Epidermal melanocyte (primary cell): ENCODE measurements around the gene PCDHB8.
"Not testable (repeated sequence)": the region's sequence is repeated elsewhere in the genome, so short reads cannot be mapped to it uniquely, and the experiment has no call there.

Experiments
- DNase-seq: peaks from one replicate; pipeline ENCODE4 v3.0.0; 2011; ENCODE audit warnings: low spot score; ENCODE audit not compliant: insufficient read length

The PCDHB8 gene

DNA sequence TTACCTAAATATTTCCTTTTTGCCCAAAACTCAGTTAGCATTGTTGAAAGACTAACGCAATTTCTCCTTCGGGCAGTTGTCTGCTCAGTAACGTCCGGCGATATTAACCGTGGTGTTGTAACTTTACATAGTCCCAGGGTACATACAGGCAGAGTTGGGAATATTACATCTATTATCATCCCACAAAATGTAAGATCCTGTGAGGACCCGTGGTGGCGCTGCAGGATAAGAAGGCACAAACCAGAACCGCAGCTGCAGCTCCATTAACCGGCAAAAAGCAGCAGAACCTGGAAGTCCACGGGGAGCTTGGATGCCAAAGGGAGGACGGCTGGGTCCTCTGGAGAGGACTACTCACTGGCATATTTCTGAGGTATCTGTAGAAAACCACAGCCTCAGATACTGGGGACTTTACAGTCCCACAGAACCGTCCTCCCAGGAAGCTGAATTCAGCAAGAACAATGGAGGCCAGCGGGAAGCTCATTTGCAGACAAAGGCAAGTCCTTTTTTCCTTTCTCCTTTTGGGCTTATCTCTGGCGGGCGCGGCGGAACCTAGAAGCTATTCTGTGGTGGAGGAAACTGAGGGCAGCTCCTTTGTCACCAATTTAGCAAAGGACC lies at the start of gene PCDHB8:
Gene PCDHB8 (plus strand): TSS at position 214 of the 615 bp plus-strand sequence. CDS start 245 bp downstream, at position 459.
- DNase-seq = not testable (repeated sequence)

DNA sequence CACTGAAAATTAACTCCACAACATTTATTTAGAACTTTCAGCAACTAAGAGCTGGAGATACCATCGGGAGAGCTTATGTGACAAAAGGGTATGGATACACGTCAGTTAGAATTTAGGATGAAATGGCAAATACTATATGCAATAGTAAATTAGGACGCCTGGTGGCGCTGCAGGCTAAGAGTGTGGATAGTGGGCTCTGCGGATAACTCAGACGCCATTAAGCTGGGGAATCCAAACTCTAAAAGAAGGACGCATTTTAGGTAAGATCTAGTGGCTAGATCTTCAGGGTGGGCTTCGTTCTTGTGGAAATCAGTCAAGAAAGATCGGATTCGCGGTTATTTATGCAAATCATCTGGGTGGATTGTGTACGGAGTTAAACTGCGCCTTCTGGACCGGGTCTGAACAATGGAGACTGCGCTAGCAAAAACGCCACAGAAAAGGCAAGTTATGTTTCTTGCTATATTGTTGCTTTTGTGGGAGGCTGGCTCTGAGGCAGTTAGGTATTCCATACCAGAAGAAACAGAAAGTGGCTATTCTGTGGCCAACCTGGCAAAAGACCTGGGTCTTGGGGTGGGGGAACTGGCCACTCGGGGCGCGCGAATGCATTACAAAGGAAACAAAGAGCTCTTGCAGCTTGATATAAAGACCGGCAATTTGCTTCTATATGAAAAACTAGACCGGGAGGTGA lies 42.4 kb upstream of the PCDHB8 start, which contains the start of gene PCDHB5:
Gene PCDHB5 (plus strand): TSS at position 177 of the 688 bp plus-strand sequence. CDS start 229 bp downstream, at position 406.
- DNase-seq = no peak

DNA sequence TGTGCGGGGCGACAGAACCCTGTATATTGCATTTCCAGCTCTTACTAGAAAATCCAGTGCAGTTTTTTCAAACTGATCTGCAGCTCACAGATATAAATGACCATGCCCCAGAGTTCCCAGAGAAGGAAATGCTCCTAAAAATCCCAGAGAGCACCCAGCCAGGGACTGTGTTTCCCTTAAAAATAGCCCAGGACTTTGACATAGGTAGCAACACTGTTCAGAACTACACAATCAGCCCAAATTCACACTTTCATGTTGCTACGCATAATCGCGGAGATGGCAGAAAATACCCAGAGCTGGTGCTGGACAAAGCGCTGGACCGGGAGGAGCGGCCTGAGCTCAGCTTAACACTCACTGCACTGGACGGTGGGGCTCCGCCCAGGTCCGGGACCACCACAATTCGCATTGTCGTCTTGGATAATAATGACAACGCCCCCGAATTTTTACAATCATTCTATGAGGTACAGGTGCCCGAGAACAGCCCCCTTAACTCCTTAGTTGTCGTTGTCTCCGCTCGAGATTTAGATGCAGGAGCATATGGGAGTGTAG lies 41.8 kb upstream of the PCDHB8 start:
- no peak for DNase-seq

DNA sequence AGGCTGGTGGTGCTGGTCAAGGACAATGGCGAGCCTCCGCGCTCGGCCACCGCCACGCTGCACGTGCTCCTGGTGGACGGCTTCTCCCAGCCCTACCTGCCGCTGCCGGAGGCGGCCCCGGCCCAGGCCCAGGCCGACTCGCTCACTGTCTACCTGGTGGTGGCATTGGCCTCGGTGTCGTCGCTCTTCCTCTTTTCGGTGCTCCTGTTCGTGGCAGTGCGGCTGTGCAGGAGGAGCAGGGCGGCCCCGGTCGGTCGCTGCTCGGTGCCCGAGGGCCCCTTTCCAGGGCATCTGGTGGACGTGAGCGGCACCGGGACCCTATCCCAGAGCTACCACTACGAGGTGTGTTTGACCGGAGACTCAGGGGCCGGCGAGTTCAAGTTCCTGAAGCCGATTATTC lies 40.2 kb upstream of the PCDHB8 start:
- not testable (repeated sequence) for DNase-seq

DNA sequence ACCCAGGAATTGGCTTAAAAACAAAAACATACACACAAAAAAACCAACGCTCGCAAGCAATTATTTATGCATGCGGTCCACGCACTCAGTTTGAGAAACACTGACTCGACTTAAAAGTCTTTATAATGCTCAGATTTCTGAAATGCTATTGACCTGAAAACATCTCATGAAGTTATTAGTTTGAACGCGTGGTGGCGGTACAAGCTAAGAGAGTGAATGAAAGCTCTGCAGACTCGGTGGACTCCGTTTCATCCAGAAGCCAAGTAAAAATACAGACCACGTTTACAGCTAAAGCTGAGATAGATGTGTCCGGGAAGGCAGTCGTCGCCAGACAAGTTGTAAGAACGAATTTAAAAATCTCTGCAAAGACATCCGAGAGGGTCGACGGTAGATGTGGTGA lies 27.8 kb upstream of the PCDHB8 start, which contains the start of gene PCDHB6:
Gene PCDHB6 (plus strand): TSS at position 246 of the 400 bp plus-strand sequence. CDS start 201 bp downstream, outside the sequence.
- no peak for DNase-seq

DNA sequence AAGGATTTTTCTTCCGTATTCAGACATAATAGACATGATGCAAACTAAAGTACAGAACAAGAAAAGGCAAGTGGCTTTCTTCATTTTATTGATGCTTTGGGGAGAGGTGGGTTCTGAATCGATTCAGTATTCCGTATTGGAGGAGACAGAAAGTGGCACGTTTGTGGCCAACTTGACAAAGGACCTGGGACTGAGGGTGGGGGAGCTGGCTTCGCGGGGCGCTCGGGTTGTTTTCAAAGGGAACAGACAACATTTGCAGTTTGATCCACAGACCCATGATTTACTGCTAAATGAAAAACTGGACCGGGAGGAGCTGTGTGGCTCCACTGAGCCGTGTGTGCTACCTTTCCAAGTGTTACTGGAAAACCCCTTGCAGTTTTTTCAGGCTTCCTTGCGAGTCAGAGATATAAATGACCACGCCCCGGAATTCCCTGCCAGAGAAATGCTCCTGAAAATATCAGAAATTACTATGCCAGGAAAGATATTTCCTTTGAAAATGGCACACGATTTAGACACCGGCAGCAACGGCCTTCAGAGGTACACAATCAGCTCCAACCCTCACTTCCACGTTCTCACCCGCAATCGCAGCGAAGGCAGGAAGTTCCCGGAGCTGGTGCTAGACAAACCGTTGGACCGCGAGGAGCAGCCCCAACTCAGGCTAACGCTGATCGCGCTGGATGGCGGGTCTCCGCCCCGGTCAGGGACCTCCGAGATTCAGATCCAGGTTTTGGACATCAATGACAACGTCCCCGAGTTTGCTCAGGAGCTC lies 27.2 kb upstream of the PCDHB8 start:
- DNase-seq = no peak

DNA sequence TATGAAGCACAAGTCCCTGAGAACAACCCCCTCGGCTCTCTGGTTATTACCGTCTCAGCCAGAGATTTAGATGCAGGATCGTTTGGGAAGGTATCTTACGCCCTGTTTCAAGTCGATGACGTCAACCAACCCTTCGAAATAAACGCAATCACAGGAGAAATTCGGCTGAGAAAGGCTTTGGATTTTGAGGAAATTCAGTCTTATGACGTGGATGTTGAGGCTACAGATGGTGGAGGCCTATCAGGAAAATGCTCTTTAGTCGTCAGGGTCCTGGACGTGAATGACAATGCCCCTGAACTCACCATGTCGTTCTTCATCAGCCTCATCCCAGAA lies 26.6 kb upstream of the PCDHB8 start:
- DNase-seq = no peak

DNA sequence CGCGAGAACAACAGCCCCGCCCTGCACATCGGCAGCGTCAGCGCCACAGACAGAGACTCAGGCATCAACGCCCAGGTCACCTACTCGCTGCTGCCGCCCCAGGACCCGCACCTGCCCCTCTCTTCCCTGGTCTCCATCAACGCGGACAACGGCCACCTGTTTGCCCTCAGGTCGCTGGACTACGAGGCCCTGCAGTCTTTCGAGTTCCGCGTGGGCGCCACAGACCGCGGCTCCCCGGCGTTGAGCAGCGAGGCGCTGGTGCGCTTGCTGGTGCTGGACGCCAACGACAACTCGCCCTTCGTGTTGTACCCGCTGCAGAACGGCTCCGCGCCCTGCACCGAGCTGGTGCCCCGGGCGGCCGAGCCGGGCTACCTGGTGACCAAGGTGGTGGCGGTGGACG lies 26.0 kb upstream of the PCDHB8 start:
- DNase-seq = not testable (repeated sequence)

DNA sequence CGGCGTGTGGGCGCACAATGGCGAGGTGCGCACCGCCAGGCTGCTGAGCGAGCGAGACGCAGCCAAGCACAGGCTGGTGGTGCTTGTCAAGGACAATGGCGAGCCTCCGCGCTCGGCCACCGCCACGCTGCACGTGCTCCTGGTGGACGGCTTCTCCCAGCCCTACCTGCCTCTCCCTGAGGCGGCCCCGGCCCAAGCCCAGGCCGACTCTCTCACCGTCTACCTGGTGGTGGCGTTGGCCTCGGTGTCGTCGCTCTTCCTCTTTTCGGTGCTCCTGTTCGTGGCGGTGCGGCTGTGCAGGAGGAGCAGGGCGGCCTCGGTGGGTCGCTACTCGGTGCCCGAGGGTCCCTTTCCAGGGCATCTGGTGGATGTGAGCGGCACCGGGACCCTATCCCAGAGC lies 25.5 kb upstream of the PCDHB8 start:
- DNase-seq = not testable (repeated sequence)

DNA sequence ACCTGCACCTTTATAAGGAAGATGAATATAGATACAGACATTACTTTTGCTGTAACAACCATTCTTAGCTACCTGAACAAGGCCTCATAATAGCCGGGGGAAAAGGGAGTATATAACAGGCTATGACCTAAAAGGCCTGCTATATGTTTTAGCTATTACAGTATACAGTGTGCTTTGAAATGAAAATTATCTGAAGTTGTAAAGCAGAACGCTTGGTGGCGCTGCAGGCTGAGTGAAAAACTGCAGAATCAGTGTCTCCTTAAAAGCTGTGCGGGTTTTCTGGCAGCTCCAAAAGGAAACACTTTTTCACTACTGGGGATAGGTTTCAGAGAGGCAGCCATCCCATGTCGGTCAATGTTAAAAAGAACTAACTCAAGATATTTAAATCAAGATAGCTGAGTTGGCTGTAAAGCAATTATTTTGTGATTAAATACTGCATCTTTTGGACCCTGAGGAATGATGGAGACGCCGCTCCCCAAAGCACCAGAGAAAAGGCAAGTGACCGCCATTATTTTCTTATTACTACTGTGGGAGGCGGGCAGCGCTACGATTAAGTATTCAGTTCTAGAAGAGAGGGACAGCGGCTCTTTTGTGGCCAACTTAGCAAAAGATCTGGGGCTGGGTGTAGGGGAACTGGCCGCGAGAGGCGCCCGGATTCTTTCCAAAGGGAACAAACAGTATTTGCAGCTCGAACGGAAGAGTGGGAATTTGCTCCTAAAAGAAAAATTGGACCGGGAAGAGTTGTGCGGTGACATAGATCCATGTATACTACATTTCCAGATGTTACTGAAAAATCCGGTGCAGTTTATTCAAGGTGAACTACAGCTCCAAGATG lies 21.8 kb upstream of the PCDHB8 start:
- DNase-seq = no peak

DNA sequence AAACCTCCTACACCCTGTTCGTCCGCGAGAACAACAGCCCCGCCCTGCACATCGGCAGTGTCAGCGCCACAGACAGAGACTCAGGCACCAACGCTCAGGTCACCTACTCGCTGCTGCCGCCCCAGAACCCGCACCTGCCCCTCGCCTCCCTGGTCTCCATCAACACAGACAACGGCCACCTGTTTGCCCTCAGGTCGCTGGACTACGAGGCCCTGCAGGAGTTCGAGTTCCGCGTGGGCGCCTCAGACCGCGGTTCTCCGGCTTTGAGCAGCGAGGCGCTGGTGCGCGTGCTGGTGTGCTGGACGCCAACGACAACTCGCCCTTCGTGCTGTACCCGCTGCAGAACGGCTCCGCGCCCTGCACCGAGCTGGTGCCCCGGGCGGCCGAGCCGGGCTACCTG lies 20.2 kb upstream of the PCDHB8 start:
- DNase-seq = not testable (repeated sequence)

DNA sequence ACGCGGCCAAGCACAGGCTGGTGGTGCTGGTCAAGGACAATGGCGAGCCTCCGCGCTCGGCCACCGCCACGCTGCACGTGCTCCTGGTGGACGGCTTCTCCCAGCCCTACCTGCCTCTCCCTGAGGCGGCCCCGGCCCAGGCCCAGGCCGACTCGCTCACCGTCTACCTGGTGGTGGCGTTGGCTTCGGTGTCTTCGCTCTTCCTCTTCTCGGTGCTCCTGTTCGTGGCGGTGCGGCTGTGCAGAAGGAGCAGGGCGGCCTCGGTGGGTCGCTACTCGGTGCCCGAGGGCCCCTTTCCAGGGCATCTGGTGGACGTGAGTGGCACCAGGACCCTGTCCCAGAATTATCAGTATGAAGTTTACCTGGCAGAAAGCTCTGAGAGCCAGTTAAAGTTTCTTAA lies 19.7 kb upstream of the PCDHB8 start:
- DNase-seq = not testable (repeated sequence)

DNA sequence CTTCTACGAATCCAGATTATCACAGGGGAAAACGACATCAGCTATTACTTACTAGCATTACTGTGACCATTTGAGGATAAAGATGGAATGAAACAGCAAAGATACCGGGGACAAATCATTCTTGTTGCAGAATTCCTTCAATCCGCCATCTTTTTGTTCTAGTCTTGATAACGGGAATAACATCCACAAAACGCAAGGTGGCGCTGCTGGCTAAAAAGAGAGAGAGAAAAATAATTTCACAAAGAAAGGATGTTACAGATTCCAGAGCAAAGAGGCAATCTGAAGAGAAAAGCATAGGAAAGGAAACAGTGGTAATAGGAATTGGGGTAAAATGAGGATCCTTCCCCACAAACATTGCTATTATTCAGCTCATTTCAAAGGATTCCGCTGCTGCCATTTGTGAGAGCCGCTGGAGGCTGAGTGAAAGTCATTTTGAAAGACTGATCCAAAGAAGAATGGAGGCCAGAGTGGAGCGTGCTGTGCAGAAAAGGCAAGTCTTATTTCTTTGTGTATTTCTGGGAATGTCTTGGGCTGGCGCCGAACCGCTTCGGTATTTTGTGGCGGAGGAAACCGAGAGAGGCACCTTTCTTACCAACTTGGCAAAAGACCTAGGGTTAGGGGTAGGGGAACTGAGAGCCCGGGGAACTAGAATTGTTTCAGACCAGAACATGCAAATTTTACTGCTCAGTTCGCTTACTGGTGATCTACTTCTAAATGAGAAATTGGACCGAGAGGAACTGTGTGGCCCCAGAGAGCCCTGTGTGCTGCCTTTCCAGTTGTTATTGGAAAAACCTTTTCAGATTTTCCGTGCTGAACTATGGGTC lies 5.0 kb upstream of the PCDHB8 start, which contains the start of gene PCDHB7:
Gene PCDHB7 (plus strand): TSS at position 264 of the 824 bp plus-strand sequence. CDS start 192 bp downstream, at position 456.
- no peak for DNase-seq

DNA sequence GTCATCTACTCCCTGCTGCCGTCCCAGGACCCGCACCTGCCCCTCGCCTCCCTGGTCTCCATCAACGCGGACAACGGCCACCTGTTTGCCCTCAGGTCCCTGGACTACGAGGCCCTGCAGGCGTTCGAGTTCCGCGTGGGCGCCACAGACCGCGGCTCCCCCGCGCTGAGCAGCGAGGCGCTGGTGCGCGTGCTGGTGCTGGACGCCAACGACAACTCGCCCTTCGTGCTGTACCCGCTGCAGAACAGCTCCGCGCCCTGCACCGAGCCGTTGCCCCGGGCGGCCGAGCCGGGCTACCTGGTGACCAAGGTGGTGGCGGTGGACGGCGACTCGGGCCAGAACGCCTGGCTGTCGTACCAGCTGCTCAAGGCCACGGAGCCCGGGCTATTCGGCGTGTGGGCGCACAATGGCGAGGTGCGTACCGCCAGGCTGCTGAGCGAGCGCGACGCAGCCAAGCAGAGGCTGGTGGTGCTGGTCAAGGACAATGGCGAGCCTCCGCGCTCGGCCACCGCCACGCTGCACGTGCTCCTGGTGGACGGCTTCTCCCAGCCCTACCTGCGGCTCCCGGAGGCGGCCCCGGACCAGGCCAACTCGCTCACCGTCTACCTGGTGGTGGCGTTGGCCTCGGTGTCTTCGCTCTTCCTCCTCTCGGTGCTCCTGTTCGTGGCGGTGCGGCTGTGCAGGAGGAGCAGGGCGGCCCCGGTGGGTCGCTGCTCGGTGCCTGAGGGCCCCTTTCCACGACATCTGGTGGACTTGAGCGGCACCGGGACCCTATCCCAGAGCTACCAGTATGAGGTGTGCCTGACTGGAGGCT lies 3.1 kb upstream of the PCDHB8 start:
- DNase-seq = not testable (repeated sequence)

DNA sequence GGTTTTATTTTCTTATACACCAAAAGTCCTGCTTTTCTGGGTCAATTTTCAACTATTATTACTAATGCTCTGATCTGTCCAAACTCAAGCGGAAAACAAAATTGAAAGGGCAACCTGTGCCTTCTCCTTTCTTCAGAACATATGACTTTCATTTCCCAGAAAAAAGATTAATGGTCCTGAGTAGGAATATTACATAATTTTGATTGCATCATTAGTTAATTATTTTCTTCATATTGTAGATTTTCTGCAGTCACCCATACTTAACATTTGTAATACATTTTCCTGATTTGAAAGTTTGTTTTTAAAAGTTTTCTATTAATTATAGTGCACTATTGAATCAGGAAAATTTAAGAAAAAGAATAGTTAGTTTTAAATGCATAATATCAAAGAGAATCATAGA lies 1.7 kb upstream of the PCDHB8 start:
- no peak for DNase-seq

DNA sequence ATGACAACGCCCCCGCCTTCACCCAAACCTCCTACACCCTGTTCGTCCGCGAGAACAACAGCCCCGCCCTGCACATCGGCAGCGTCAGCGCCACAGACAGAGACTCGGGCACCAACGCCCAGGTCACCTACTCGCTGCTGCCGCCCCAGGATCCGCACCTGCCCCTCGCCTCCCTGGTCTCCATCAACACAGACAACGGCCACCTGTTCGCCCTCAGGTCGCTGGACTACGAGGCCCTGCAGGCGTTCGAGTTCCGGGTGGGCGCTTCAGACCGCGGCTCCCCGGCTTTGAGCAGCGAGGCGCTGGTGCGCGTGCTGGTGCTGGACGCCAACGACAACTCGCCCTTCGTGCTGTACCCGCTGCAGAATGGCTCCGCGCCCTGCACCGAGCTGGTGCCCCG lies 1.8 kb downstream of the PCDHB8 start:
- not testable (repeated sequence) for DNase-seq

DNA sequence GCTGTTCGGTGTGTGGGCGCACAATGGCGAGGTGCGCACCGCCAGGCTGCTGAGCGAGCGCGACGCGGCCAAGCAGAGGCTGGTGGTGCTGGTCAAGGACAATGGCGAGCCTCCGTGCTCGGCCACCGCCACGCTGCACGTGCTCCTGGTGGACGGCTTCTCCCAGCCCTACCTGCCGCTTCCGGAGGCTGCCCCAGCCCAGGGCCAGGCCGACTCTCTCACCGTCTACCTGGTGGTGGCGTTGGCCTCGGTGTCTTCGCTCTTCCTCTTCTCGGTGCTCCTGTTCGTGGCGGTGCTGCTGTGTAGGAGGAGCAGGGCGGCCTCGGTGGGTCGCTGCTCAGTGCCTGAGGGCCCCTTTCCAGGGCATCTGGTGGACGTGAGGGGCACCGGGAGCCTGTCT lies 2.3 kb downstream of the PCDHB8 start:
- not testable (repeated sequence) for DNase-seq

DNA sequence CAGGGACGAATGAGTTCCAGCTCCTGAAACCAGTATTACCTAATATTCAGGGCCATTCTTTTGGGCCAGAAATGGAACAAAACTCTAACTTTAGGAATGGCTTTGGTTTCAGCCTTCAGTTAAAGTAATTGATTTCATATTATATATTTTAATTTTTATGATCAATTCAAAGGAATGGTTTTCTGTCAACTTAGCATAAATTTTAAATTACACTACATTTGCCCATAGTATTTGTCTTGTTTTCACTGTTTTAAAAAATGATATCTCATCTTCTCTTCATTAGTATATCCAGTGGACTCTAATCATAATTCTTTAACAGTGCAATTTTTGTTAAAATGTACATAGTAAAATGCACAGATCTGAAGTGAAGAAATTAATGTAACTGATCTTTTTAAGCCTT lies 2.7 kb downstream of the PCDHB8 start:
- DNase-seq = no peak

DNA sequence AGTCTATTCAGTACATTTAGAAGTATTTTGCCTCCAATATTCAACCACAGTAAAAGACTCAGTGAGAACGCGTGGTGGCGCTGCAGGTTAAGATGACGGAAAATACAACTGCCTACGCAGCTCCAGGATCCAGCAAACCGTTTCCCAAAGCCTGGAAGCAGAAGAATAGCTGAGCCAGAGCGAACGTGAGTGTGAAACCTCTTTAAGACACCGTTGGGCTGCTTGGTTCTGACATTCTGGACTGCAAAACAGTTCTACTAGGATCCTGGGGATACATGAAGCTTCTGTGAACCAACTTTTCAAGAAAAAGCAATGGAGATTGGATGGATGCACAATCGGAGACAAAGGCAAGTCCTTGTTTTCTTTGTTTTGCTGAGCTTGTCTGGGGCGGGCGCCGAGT lies 4.7 kb downstream of the PCDHB8 start, which contains the start of gene PCDHB16:
Gene PCDHB16 (plus strand): TSS at position 140 of the 400 bp plus-strand sequence. CDS start 173 bp downstream, at position 313.
- no peak for DNase-seq
